ENCODE measurements around the gene ABCA7. TPM values are rescaled to one million over a fixed set of nuclear protein-coding genes. Genes with fewer than 3 reads are reported as not detected.

ABCA7 gene
- total RNA-seq, 1 donor from 2014 or later: 0.78 TPM

DNA sequence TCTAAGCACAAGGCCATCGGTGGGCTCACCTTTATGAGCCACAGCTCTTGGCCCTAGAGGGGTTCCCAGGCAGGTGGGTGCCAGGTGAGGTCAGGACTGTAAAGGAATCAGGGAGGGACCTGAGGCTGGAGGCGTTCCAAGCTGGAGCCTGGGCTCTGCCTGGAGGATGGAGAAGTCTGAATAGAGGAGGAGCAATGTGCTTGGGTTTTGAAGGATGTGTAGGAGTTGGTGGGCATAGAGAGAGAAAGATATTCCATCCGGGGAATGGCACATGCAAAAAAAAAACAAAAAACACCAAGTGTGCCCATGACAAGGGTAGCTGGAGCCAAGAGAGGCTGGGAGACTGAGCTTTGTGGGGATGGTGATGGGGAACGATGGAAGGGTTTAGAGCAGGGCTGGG lies 37.3 kb upstream of the ABCA7 start:
- DNase-seq: no peak

GRCh38 chr19:1003283-1003682 lies 36.6 kb upstream of the ABCA7 start:
- no peak for DNase-seq

GRCh38 chr19:1004204-1004802 lies 35.6 kb upstream of the ABCA7 start:
- DNase-seq: no peak

GRCh38 chr19:1004803-1005664 lies 34.9 kb upstream of the ABCA7 start:
- no peak for DNase-seq

- no peak for DNase-seq
Observed at GRCh38 chr19:1006711-1007398, 33.1 kb upstream of the ABCA7 start.

DNA sequence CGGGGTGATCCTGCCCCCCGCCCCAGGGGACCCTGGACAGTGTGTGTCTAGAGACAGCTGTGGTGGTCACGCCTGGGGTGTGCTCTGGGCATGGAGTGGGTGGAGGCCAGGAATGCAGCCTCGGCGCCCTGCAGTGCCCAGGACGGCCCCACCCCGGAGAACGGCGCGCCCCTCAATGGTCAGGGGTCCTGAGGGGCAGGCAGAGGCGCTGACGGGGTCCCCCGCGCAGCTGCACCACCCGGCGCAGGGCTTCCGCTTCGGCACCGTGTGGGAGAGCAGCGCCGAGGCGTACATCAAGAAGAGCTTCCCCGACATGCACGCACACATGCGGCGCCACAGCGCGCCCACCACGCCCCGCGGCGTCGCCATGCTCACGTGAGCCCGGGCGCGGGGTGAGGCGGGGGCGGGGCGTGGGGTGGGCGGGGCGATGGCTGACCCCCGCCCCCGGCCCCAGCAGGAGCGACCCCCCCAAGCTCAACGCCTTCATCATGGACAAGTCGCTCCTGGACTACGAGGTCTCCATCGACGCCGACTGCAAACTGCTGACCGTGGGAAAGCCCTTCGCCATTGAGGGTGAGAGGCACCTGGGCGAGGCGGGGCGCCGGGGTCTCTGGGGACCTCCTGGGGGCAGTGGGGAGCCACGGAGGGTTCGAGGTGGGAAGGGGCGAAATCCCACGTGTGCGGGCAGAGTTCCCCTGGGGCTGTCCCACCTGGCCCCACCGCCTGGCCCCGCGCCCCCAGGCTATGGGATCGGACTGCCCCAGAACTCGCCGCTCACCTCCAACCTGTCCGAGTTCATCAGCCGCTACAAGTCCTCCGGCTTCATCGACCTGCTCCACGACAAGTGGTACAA lies 32.3 kb upstream of the ABCA7 start:
- DNase-seq: no peak

- no peak for DNase-seq
Observed at GRCh38 chr19:1008268-1009040, 31.5 kb upstream of the ABCA7 start.

- DNase-seq: no peak
Observed at GRCh38 chr19:1009041-1009980, 30.6 kb upstream of the ABCA7 start.

- no peak for DNase-seq
Observed at GRCh38 chr19:1009981-1010538, 29.8 kb upstream of the ABCA7 start.

GRCh38 chr19:1010586-1011510 lies 29.1 kb upstream of the ABCA7 start:
- DNase-seq: no peak

DNA sequence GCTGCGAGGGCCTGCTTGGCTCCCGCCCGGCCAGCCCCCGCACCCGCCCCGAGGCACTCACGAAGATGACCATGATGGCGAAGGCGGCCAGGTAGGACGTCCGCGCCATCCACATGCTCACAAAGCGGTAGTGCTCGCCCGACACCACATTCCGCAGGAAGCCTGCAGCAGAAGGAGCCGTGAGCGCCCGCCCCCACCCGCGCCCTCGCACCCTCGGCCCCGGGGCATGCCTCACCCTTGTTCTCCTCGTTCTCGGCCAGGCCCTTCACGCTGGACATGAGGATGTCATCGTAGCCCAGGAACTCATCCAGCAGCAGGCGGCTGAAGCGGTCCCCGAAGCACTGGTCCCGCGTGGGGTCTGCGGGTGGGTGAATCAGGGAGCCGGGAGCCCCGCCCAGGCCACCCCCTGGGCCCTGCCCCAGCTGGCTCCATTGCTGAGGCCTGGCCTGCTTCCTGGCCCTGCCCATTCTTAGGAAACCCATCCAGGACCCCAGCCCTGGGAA lies 28.0 kb upstream of the ABCA7 start:
- DNase-seq: no peak

GRCh38 chr19:1012334-1012733 lies 27.6 kb upstream of the ABCA7 start:
- no peak for DNase-seq

GRCh38 chr19:1013218-1013617 lies 26.7 kb upstream of the ABCA7 start:
- no peak for DNase-seq

DNA sequence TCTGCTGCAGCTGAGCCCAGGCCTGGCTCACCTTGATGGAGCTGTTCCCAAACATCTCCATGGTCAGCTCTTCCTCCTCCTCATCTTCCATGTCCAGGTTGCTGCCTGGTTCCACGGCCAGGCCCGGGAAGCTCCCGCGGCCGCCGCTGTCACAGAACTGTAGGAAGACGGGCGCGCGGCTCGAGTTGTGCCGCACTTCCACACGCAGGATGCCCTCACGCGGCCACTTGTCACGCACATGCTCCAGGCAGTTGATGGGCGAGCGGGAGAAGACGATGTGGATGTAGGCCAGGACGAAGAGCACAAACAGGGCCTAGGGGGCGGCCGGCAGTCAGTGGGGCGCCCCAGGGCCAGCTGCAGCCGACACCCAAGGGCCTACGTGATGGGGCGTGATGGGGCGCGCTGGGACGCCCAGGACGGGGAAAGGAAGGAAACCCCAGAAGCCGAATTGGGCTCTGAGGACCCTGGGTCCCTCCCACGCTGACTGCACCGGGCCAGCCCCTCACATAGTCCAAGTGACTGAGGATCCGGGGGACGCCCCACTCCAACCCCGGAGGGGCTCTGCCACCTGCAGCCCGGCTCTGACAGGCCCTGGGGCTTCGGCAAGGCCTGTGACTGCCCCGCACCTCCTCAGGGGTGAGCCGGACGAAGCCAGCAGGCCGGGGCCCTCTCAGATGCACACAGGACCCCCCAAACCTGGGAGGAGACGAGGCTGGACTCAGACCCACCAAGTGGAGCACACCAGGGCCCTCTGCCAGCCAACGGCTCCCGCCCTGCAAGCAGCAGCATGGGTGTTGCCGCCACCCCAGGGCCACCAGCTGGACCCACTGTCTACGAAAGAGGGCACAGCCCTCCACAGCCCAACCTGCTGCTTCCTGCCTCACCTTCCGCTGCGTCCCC lies 25.5 kb upstream of the ABCA7 start:
- DNase-seq: no peak

DNA sequence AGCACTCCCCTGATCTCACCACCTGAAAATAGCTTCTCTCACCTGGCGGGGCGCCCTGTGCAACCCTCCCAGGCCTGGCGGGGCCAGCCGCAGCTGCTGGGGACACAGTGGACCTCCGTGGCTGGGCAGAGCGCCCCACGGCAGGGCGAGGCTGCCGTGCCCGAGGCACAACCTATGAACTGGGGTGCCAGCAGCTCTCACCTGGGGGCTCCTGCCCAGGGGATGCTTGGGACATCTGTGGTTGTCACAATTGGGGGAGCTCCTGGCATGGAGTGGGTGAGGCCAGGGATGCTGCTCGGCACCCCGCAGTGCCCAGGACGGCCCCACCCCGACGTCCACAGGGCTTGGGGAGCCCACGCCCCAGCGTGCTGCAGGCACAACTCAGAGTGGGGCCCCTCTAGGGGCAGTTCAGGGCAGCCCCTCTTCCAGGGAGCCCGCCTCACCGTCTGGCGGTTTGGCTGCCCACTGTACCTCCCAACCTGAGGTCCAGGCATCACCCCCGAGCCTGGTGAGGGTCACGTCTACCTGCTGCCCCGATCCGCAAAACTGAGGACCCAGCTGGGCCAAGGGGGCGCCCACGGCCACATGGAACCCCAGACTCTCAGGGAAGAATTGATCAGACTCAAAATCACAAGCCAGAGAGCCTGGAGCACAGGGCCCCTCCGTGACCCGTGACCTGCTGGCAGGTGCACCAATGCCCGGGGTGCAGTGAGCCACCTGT lies 24.7 kb upstream of the ABCA7 start:
- DNase-seq: no peak

GRCh38 chr19:1015782-1016646 lies 23.9 kb upstream of the ABCA7 start:
- no peak for DNase-seq

Measured in occipital lobe (tissue), 2 donors.